Astrocyte of the spinal cord (primary cell): ENCODE data around the gene MYLK.

Experiments used
- DNase-seq: peaks from one replicate; pipeline ENCODE4 v3.0.0; 2011; ENCODE audit warnings: low read depth, low spot score
- H3K4me3 ChIP-seq: 2 replicates; pipeline ENCODE4 v1.5.1; 2011; ENCODE audit warnings: low read depth, mild to moderate bottlenecking, low read length, moderate library complexity
- CTCF ChIP-seq: IDR thresholded peaks from 2 replicates; pipeline ENCODE4 v1.5.1; 2012; ENCODE audit warnings: low read depth, mild to moderate bottlenecking, low read length, inconsistent platforms
- in situ Hi-C: cut with HindIII; loops from 2 replicates; pipeline ENCODE4 v1.10.0; 2017; ENCODE audit warnings: low sequenced_read_pairs

The MYLK gene

GRCh38 chr3:123768480-123769355, 115.4 kb downstream of the MYLK start:
- in situ Hi-C loops: no loop called here
- no peak for TF ChIP-seq CTCF
- H3K4me3 ChIP-seq: no peak overlapping the region
- no peak for DNase-seq

GRCh38 chr3:123767564-123768292, 116.4 kb downstream of the MYLK start:
- in situ Hi-C loops: no loop called here
- DNase-seq: no peak
- no peak overlapping the region for H3K4me3 ChIP-seq
- no peak for TF ChIP-seq CTCF

GRCh38 chr3:123767009-123767372, 117.1 kb downstream of the MYLK start:
- no peak overlapping the region for H3K4me3 ChIP-seq
- no peak for TF ChIP-seq CTCF
- no peak for DNase-seq
- in situ Hi-C loops: no loop called here

GRCh38 chr3:123766193-123767008, 117.7 kb downstream of the MYLK start:
- no peak overlapping the region for H3K4me3 ChIP-seq
- in situ Hi-C loops: no loop called here
- TF ChIP-seq CTCF: no peak
- DNase-seq: no peak

GRCh38 chr3:123765475-123766128, 118.5 kb downstream of the MYLK start:
- no peak for TF ChIP-seq CTCF
- H3K4me3 ChIP-seq: no peak overlapping the region
- DNase-seq: no peak
- in situ Hi-C loops: no loop called here

DNA sequence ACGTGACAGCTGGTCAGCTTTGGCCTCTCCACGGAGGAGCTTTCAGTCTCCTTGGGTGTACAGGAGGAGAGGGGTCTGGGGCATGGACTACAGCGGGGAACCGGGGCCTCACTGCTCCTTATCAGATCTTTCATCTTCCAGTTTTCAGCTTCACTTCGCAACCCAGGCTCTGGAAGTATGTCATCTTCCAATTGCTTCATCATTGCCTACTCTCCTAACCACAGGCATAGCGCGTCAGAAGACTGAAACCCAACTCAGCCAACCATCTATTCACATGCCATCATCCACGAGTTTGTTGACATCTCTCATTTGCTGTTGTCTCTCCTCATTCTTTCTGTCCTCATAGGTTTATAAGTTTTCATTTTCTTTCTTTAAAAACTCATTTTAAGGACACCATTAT, 119.5 kb downstream of the MYLK start:
- in situ Hi-C loops: no loop called here
- DNase-seq: no peak
- TF ChIP-seq CTCF: no peak
- no peak overlapping the region for H3K4me3 ChIP-seq
